Measurements from ENCODE around the gene LIN7A.

Gene LIN7A

GRCh38 chr12:80924437-80924836, 13.3 kb downstream of the LIN7A start:
- H3K27me3 ChIP-seq (ENCODE audit: insufficient read depth, low read length, poor library complexity): no peaks in the 10 kb centered on the region
- no peak overlapping the region for H3K4me2 ChIP-seq (ENCODE audit: insufficient read depth, low read length)
- no peaks in the 10 kb centered on the region for H3K9me3 ChIP-seq (ENCODE audit: insufficient read depth, low read length, severe bottlenecking)
- H2AFZ ChIP-seq (ENCODE audit: low read depth, low read length): no peak overlapping the region
- H3K9ac ChIP-seq (ENCODE audit: low read depth, low read length): no peak overlapping the region
- no peak overlapping the region for H3K27ac ChIP-seq (ENCODE audit: low read length)
- no peaks in the 10 kb centered on the region for H3K79me2 ChIP-seq (ENCODE audit: insufficient read depth, low read length)
- ATAC-seq (ENCODE audit: insufficient read depth, low read depth) (no peak), DNase-seq (no peak)
- H3K4me3 ChIP-seq (ENCODE audit: low read depth in 1 of 2, low read length in 2 of 2): no peak overlapping the region
- H3K4me1 ChIP-seq (ENCODE audit: insufficient read depth, low read length): no peaks in the 10 kb centered on the region
- no peaks in the 10 kb centered on the region for H4K20me1 ChIP-seq (ENCODE audit: insufficient read depth, low read length)
- no peaks in the 10 kb centered on the region for H3K36me3 ChIP-seq (ENCODE audit: insufficient read depth, low read length)
- TF ChIP-seq, protein P1, sequence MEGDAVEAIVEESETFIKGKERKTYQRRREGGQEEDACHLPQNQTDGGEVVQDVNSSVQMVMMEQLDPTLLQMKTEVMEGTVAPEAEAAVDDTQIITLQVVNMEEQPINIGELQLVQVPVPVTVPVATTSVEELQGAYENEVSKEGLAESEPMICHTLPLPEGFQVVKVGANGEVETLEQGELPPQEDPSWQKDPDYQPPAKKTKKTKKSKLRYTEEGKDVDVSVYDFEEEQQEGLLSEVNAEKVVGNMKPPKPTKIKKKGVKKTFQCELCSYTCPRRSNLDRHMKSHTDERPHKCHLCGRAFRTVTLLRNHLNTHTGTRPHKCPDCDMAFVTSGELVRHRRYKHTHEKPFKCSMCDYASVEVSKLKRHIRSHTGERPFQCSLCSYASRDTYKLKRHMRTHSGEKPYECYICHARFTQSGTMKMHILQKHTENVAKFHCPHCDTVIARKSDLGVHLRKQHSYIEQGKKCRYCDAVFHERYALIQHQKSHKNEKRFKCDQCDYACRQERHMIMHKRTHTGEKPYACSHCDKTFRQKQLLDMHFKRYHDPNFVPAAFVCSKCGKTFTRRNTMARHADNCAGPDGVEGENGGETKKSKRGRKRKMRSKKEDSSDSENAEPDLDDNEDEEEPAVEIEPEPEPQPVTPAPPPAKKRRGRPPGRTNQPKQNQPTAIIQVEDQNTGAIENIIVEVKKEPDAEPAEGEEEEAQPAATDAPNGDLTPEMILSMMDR (IDR thresholded peaks at IDR 0.05; ENCODE audit: borderline replicate concordance, extremely low read depth, low read length, poor library complexity, severe bottlenecking): no peak
- no peak for TF ChIP-seq EZH2 (IDR thresholded peaks at IDR 0.05; ENCODE audit: borderline replicate concordance, low read depth, low read length, severe bottlenecking)

DNA sequence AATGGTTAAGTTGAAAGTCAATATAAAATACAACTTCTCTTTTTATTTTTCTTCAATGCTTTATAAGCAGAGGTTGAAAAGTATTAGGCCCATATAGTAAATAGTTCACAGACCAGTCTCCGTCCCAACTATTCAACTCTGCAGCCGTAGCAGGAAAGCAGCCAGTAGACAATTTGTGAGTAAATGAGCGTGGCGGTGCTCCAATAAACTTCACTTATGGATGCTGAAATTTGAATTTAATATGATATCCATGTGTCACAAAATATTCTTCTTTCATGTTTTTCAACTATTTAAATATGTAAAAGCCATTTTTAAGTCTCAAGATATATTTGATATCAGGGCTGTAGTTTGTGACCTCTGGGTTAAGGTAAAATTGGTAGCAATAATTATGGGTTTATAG, 17.7 kb downstream of the LIN7A start:
- Histone ChIP-seq H3K4me1 (ENCODE audit: insufficient read depth, low read length) (no peaks in the 10 kb centered on the region), H3K9ac (ENCODE audit: low read depth, low read length) (no peak overlapping the region), H3K4me2 (ENCODE audit: insufficient read depth, low read length) (no peak overlapping the region), H3K9me3 (ENCODE audit: insufficient read depth, low read length, severe bottlenecking) (no peaks in the 10 kb centered on the region), H3K79me2 (ENCODE audit: insufficient read depth, low read length) (no peaks in the 10 kb centered on the region), H3K27me3 (ENCODE audit: insufficient read depth, low read length, poor library complexity) (no peaks in the 10 kb centered on the region), H3K36me3 (ENCODE audit: insufficient read depth, low read length) (no peaks in the 10 kb centered on the region), H2AFZ (ENCODE audit: low read depth, low read length) (no peak overlapping the region), H3K27ac (ENCODE audit: low read length) (no peak overlapping the region), H4K20me1 (ENCODE audit: insufficient read depth, low read length) (no peaks in the 10 kb centered on the region), H3K4me3 (ENCODE audit: low read depth in 1 of 2, low read length in 2 of 2) (no peak overlapping the region)
- ATAC-seq (ENCODE audit: insufficient read depth, low read depth) (no peak), DNase-seq (no peak)
- TF ChIP-seq, protein P1 (IDR thresholded peaks at IDR 0.05; ENCODE audit: borderline replicate concordance, extremely low read depth, low read length, poor library complexity, severe bottlenecking): no peak
- TF ChIP-seq EZH2 (IDR thresholded peaks at IDR 0.05; ENCODE audit: borderline replicate concordance, low read depth, low read length, severe bottlenecking): no peak

DNA sequence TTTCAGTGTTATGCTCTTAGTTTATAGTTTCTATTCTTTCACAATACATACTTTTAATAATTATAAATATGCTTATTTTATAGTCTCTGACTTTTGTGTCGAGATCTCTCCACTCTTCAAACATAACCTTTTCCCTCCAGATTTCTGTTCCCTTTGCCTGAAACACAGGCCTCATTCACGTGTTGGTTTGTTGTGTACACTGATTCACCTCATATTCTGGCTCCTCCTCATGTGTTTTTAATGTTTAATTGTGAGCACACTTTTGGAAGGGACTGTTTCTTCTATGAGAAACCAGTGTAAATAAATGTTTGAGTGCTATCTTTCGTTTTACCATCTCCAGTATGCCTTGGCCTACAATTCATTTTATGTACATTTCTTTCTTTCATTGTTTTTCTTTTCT, 20.1 kb downstream of the LIN7A start:
- ATAC-seq (ENCODE audit: insufficient read depth, low read depth) (no peak), DNase-seq (no peak)
- H4K20me1 ChIP-seq (ENCODE audit: insufficient read depth, low read length): no peaks in the 10 kb centered on the region
- H2AFZ ChIP-seq (ENCODE audit: low read depth, low read length): no peak overlapping the region
- no peaks in the 10 kb centered on the region for H3K9me3 ChIP-seq (ENCODE audit: insufficient read depth, low read length, severe bottlenecking)
- no peak overlapping the region for H3K4me2 ChIP-seq (ENCODE audit: insufficient read depth, low read length)
- H3K79me2 ChIP-seq (ENCODE audit: insufficient read depth, low read length): no peaks in the 10 kb centered on the region
- H3K27ac ChIP-seq (ENCODE audit: low read length): no peak overlapping the region
- H3K27me3 ChIP-seq (ENCODE audit: insufficient read depth, low read length, poor library complexity): no peaks in the 10 kb centered on the region
- TF ChIP-seq, protein P1 (IDR thresholded peaks at IDR 0.05; ENCODE audit: borderline replicate concordance, extremely low read depth, low read length, poor library complexity, severe bottlenecking): no peak
- TF ChIP-seq EZH2 (IDR thresholded peaks at IDR 0.05; ENCODE audit: borderline replicate concordance, low read depth, low read length, severe bottlenecking): no peak
- H3K36me3 ChIP-seq (ENCODE audit: insufficient read depth, low read length): no peaks in the 10 kb centered on the region
- H3K4me1 ChIP-seq (ENCODE audit: insufficient read depth, low read length): no peaks in the 10 kb centered on the region
- H3K4me3 ChIP-seq (ENCODE audit: low read depth in 1 of 2, low read length in 2 of 2): no peak overlapping the region
- H3K9ac ChIP-seq (ENCODE audit: low read depth, low read length): no peak overlapping the region
